Panc1 (cell line): ENCODE results near the gene RPL36. TPM values are rescaled to one million over a fixed set of nuclear protein-coding genes. Genes with fewer than 3 reads are reported as not detected.

Experiments used
- ATAC-seq: fragments of 200-7000 bp; cut with Tn5 transposase; 2 replicates; pipeline ENCODE4 v1.9.1; 2020; ENCODE audit warnings: mild to moderate bottlenecking, moderate library complexity
- BruUV-seq: library from RNA; stranded (reverse); fragments of 400-500 nt; replicated peaks from 2 replicates; lab custom pipeline; 2021; lab: Mats Ljungman, UMichigan
- CTCF ChIA-PET: fragments of 300-600 bp; sonication (Branson Sonifier 250); formaldehyde crosslinking; loops from one replicate; lab custom pipeline; 2022; ENCODE audit warnings: antibody characterized with exemption; lab: Charles Lee
- POLR2A ChIA-PET: fragments of 300-600 bp; sonication (Branson Sonifier 250); formaldehyde crosslinking; loops from one replicate; lab custom pipeline; 2022; ENCODE audit warnings: antibody characterized with exemption; lab: Charles Lee
- DNase-seq: peaks from one replicate; pipeline ENCODE4 v3.0.0-alpha.2; 2010; ENCODE audit warnings: low read depth, low spot score
- H3K27ac ChIP-seq: 2 replicates; pipeline ENCODE4 v1.5.1; 2011; ENCODE audit warnings: mild to moderate bottlenecking, low read length, inconsistent platforms
- H3K27me3 ChIP-seq: fragments of 200-500 bp; sonication (Bioruptor generic); 2 replicates; pipeline ENCODE4 v1.6.0; 2014; ENCODE audit warnings: low read length, inconsistent platforms; ENCODE audit not compliant: control insufficient read depth, insufficient read depth
- H3K36me3 ChIP-seq: fragments of 200-500 bp; sonication (Bioruptor generic); 2 replicates; pipeline ENCODE4 v1.5.1; 2014; ENCODE audit warnings: inconsistent platforms, mild to moderate bottlenecking, low read length, moderate library complexity; ENCODE audit not compliant: control insufficient read depth, insufficient read depth
- H3K4me1 ChIP-seq: 2 replicates; pipeline ENCODE4 v1.5.1; 2011; ENCODE audit warnings: inconsistent platforms, mild to moderate bottlenecking, low read length, moderate library complexity; ENCODE audit not compliant: control insufficient read depth, insufficient read depth
- H3K4me3 ChIP-seq, 2 experiments: 2 replicates each; pipeline ENCODE4 v1.5.1; 2011 to 2012; ENCODE audit warnings: low read depth in 2 of 2, low read length in 2 of 2, mild to moderate bottlenecking in 2 of 2, inconsistent platforms in 1 of 2, moderate library complexity in 1 of 2
- H3K9me3 ChIP-seq: fragments of 200-500 bp; sonication (Bioruptor generic); 2 replicates; pipeline ENCODE4 v1.5.1; 2014; ENCODE audit warnings: low read depth, mild to moderate bottlenecking, inconsistent platforms, low read length, moderate library complexity; ENCODE audit not compliant: control insufficient read depth, insufficient read depth
- POLR2AphosphoS5 ChIP-seq: IDR thresholded peaks from 2 replicates; pipeline ENCODE4 v1.6.1; 2012; ENCODE audit warnings: mild to moderate bottlenecking, low read depth, low read length, moderate library complexity
- SIN3A ChIP-seq: IDR thresholded peaks from 2 replicates; pipeline ENCODE4 v1.6.1; 2012; ENCODE audit warnings: low read depth, mild to moderate bottlenecking, low read length, moderate library complexity, borderline replicate concordance; ENCODE audit not compliant: insufficient read depth
- TCF7L2 ChIP-seq: IDR thresholded peaks from 2 replicates; pipeline ENCODE4 v1.6.1; 2011; ENCODE audit warnings: mild to moderate bottlenecking, low read depth, low read length, inconsistent platforms
- in situ Hi-C: cut with HindIII; loops from 2 replicates; pipeline ENCODE4 v1.10.0; 2016; ENCODE audit warnings: low sequenced_read_pairs, low pct_unique_long_range_greater_than_20kb
- intact Hi-C: fragments of 100-400 bp; cut with micrococcal nuclease; formaldehyde crosslinking; loops from one replicate; pipeline ENCODE4 v1.10.0; 2022; ENCODE audit not compliant: unreplicated experiment
- total RNA-seq: library from RNA; stranded (reverse); gene quantifications from one replicate; pipeline ENCODE4 v1.2.1, GENCODE V29; 2021; ENCODE audit not compliant: unreplicated experiment
- TF ChIP-seq, protein P1 (sequence below), 2 experiments: IDR thresholded peaks; 2 replicates each; pipeline ENCODE4 v1.6.1; 2011 to 2012; ENCODE audit warnings: low read depth in 2 of 2, control low read depth in 1 of 2, low read length in 1 of 2, mild to moderate bottlenecking in 1 of 2, moderate library complexity in 1 of 2; ENCODE audit not compliant: insufficient read depth in 1 of 2
- TF ChIP-seq, protein P2 (sequence below): fragments of 450-650 bp; IDR thresholded peaks from 2 replicates; pipeline ENCODE4 v1.5.1; 2017; ENCODE audit warnings: mild to moderate bottlenecking

Gene RPL36
- total RNA-seq, 1 experiment from 2014 or later: 465 TPM

DNA sequence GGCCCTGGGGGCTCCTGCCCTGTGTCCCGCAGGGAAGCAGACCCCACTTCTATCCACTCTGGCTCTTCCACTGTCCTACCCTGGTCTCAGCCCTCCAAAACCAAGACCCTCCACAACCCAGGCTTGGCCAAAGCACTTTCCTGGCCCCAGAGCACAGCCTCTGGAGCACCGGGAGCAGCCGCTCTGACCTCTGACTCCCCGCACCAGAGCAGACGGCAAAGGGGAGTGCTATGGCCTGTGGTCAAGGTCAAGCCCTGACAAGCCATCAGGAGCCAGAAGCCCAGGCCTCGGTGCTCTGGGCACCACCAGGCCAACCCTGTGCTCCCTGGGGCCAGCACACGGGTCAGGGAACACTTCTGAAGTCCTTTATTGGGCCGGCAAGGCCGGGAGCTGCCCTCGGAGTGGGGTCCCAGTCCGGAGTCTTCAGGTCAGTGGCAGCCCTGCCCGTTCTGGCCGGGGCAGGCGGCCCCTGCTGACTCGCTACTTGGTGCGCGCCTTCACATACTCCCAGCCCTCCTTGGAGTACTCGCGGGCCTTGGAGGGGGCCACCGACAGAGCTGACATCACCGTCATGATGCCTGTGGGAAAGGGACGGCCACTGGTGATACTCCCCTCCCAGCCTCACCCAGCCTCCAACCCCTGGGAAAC lies 11.9 kb upstream of the RPL36 start:
- no peaks in the 10 kb centered on the region for H3K4me1 ChIP-seq
- in situ Hi-C loops: no loop called here
- ChIA-PET CTCF (no interaction called here), POLR2A (no interaction called here)
- TF ChIP-seq SIN3A (no peak), TCF7L2 (no peak), POLR2AphosphoS5 (no peak)
- TF ChIP-seq, protein P1, sequence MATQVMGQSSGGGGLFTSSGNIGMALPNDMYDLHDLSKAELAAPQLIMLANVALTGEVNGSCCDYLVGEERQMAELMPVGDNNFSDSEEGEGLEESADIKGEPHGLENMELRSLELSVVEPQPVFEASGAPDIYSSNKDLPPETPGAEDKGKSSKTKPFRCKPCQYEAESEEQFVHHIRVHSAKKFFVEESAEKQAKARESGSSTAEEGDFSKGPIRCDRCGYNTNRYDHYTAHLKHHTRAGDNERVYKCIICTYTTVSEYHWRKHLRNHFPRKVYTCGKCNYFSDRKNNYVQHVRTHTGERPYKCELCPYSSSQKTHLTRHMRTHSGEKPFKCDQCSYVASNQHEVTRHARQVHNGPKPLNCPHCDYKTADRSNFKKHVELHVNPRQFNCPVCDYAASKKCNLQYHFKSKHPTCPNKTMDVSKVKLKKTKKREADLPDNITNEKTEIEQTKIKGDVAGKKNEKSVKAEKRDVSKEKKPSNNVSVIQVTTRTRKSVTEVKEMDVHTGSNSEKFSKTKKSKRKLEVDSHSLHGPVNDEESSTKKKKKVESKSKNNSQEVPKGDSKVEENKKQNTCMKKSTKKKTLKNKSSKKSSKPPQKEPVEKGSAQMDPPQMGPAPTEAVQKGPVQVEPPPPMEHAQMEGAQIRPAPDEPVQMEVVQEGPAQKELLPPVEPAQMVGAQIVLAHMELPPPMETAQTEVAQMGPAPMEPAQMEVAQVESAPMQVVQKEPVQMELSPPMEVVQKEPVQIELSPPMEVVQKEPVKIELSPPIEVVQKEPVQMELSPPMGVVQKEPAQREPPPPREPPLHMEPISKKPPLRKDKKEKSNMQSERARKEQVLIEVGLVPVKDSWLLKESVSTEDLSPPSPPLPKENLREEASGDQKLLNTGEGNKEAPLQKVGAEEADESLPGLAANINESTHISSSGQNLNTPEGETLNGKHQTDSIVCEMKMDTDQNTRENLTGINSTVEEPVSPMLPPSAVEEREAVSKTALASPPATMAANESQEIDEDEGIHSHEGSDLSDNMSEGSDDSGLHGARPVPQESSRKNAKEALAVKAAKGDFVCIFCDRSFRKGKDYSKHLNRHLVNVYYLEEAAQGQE (IDR thresholded peaks at IDR 0.05; ENCODE audit: insufficient read depth in 1 of 2, low read depth in 2 of 2, low read length in 1 of 2): no peak
- TF ChIP-seq, protein P2, sequence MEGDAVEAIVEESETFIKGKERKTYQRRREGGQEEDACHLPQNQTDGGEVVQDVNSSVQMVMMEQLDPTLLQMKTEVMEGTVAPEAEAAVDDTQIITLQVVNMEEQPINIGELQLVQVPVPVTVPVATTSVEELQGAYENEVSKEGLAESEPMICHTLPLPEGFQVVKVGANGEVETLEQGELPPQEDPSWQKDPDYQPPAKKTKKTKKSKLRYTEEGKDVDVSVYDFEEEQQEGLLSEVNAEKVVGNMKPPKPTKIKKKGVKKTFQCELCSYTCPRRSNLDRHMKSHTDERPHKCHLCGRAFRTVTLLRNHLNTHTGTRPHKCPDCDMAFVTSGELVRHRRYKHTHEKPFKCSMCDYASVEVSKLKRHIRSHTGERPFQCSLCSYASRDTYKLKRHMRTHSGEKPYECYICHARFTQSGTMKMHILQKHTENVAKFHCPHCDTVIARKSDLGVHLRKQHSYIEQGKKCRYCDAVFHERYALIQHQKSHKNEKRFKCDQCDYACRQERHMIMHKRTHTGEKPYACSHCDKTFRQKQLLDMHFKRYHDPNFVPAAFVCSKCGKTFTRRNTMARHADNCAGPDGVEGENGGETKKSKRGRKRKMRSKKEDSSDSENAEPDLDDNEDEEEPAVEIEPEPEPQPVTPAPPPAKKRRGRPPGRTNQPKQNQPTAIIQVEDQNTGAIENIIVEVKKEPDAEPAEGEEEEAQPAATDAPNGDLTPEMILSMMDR: no peak
- no TSS peak for BruUV-seq
- H3K4me3 ChIP-seq: no peak overlapping the region
- DNase-seq (no peak), ATAC-seq (no peak)
- H3K36me3 ChIP-seq: peaks cover 5% of the 10 kb centered on the region; the same call in 1 of the 2 replicates
- intact Hi-C loops: no loop called here
- H3K27ac ChIP-seq: no peak overlapping the region
- no peaks in the 10 kb centered on the region for H3K27me3 ChIP-seq
- H3K9me3 ChIP-seq: no peaks in the 10 kb centered on the region

DNA sequence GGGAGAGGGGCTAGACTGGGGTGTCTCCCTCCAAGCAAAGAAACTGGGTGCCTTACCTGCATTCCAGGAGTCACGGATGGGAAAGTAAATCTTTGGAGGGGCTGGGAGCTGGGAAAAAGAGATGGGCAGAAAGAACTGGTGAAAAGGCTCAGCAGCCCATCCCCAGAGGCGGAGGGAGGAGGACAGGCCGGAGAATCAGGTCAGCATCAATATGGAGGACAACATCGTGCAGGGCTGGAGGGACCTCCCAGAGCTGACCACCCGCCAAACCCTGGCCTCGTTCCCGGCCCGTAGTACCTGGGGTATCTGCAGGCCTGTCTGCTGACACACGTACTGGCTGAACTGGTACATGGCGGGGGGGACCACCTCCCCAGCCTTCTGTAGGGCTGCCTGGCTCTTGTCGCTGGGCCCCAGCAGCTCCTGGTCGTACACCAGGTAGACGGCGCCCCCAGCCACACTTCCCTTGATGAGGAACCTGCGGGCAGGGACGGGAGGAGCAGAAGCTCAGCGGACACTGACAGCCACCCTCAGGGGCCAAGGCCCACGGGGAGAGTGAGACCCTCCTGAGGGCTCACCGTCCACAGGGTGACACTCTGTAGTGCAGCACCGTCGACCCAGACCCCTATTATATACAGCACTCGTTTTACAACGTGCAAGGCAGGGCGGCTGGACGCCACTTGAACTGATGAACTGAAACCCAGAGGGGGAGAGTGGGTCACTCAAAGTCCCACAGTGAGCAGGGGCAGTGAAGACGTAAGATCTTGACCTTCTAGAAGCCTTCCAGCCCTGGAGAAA lies 10.6 kb upstream of the RPL36 start:
- ChIA-PET POLR2A (no interaction called here), CTCF (no interaction called here)
- no peak for DNase-seq
- Histone ChIP-seq H3K4me1 (no peaks in the 10 kb centered on the region), H3K9me3 (no peaks in the 10 kb centered on the region), H3K4me3 (peak overlapping the region; percentile 72 to 96), H3K36me3 (peaks cover 5% of the 10 kb centered on the region; the same call in 1 of the 2 replicates), H3K27me3 (no peaks in the 10 kb centered on the region), H3K27ac (peak overlapping the region; percentile 94)
- in situ Hi-C loops: no loop called here
- BruUV-seq: TSS peak; percentile 89
- TF ChIP-seq POLR2AphosphoS5 (no peak), TCF7L2 (no peak), SIN3A (no peak)
- TF ChIP-seq, protein P1 (IDR thresholded peaks at IDR 0.05; ENCODE audit: insufficient read depth in 1 of 2, low read depth in 2 of 2, low read length in 1 of 2): no peak
- TF ChIP-seq, protein P2: no peak
- intact Hi-C loops: no loop called here
- no peak for ATAC-seq
